ENCODE results near the gene RAB10. TPM values are rescaled to one million over a fixed set of nuclear protein-coding genes. Genes with fewer than 3 reads are reported as not detected.

RAB10 gene
- total and polyA plus RNA-seq, 9 of the 15 experiments (the other 6 are each of a cell fraction or from before 2014, with no cell fraction given), result 25.1 to 214 (median 157) TPM

DNA sequence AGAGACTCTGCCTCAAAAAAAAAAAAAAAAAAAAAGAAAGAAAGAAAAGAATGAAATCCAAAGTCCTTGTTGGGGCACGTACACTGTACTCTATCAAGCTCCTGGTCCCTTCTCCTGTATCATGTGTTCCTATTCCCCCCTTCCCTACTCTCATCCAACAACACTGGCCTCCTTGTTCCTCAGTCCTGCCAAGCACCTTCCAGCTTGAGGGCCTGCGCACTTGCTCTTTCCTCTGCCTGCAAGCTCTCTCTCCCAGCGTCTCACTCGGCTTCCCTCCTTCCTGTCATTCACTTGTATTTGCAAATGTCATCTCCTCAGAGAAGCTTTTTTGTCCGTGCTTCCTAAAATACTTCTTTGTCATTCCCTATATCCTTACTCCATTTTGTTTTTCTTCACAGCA, 40.8 kb upstream of the RAB10 start:
- H3K4me3 ChIP-seq, result no peak overlapping the region
- in situ Hi-C loops (cut with MboI), result loop anchor here (5.0 kb wide), 1 partner anchor 154 kb away; no protein-coding TSS in a partner anchor
- H3K79me2 ChIP-seq (ENCODE audit: control insufficient read depth, insufficient read depth, low read length), result no peaks in the 10 kb centered on the region
- H3K9ac ChIP-seq (ENCODE audit: insufficient read depth in 1 of 2, low read depth in 2 of 2, low read length in 2 of 2), result no peak overlapping the region; a peak in 1 of 4 replicates
- ChIA-PET CTCF (ENCODE audit: low intra/inter-chr PET ratio) (interaction anchor here (3.3 kb wide), 1 partner anchor 151 kb away, joined by 44 read pairs; no protein-coding TSS in a partner anchor), POLR2A (interaction anchor here (0.6 kb wide), 1 partner anchor 643 kb away, joined by 3 read pairs; no protein-coding TSS in a partner anchor)
- BruUV-seq (replicated peaks), result no TSS peak
- intact Hi-C loops (cut with micrococcal nuclease), result loop anchor here (5.0 kb wide), 2 partner anchors 39 to 64 kb away; partner anchors contain the start of gene RAB10
- H3K36me3 ChIP-seq (ENCODE audit: control insufficient read depth, insufficient read depth, low read length), result no peaks in the 10 kb centered on the region
- H3K9me1 ChIP-seq (ENCODE audit: control insufficient read depth, insufficient read depth, low read length), result no peaks in the 10 kb centered on the region
- H3K27ac ChIP-seq (ENCODE audit: extremely low read depth, low read depth, low read length), result no peak overlapping the region
- ATAC-seq, result no peak
- no peaks in the 10 kb centered on the region for H4K20me1 ChIP-seq (replicated peaks; ENCODE audit: control insufficient read depth, insufficient read depth, low read length)
- no peak for FAIRE-seq
- H3K27me3 ChIP-seq (ENCODE audit: control insufficient read depth in 2 of 2, insufficient read depth in 2 of 2, low read length in 2 of 2), result no peaks in the 10 kb centered on the region
- peaks cover 0 to 8% of the 10 kb centered on the region in 2 experiments; a peak in 4 of 5 replicates for H3K4me1 ChIP-seq (replicated peaks in 1 of 2; ENCODE audit: control insufficient read depth in 2 of 2, insufficient read depth in 2 of 2, low read length in 2 of 2)
- no peak for DNase-seq (ENCODE audit: extremely low read depth in 1 of 4, low spot score in 3 of 4)
- H3K4me2 ChIP-seq (ENCODE audit: insufficient read depth, low read length), result no peak overlapping the region
- no peak for TF ChIP-seq FOS (IDR thresholded peaks at IDR 0.05; ENCODE audit: extremely low read depth, insufficient read length)
- TF ChIP-seq NR3C1 (CRISPR knock-in tag; IDR thresholded peaks at IDR 0.05), result no peak
- TF ChIP-seq, protein P1, sequence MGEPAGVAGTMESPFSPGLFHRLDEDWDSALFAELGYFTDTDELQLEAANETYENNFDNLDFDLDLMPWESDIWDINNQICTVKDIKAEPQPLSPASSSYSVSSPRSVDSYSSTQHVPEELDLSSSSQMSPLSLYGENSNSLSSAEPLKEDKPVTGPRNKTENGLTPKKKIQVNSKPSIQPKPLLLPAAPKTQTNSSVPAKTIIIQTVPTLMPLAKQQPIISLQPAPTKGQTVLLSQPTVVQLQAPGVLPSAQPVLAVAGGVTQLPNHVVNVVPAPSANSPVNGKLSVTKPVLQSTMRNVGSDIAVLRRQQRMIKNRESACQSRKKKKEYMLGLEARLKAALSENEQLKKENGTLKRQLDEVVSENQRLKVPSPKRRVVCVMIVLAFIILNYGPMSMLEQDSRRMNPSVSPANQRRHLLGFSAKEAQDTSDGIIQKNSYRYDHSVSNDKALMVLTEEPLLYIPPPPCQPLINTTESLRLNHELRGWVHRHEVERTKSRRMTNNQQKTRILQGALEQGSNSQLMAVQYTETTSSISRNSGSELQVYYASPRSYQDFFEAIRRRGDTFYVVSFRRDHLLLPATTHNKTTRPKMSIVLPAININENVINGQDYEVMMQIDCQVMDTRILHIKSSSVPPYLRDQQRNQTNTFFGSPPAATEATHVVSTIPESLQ (CRISPR knock-in tag; IDR thresholded peaks at IDR 0.05), result no peak
- TF ChIP-seq FOXK1 (CRISPR knock-in tag; IDR thresholded peaks at IDR 0.05; ENCODE audit: borderline replicate concordance), result no peak
- TF ChIP-seq MXI1 (IDR thresholded peaks at IDR 0.05; ENCODE audit: low read depth, low read length), result no peak
- TF ChIP-seq SUPT5H (IDR thresholded peaks at IDR 0.05), result no peak
- TF ChIP-seq ZNF589 (CRISPR knock-in tag; IDR thresholded peaks at IDR 0.05; ENCODE audit: low read depth), result no peak
- TF ChIP-seq SMAD2 (IDR thresholded peaks at IDR 0.05; ENCODE audit: low read depth, low read length), result no peak
- no peak for TF ChIP-seq EHMT2 (IDR thresholded peaks at IDR 0.05)
- no peak for TF ChIP-seq ASH1L (IDR thresholded peaks at IDR 0.05; ENCODE audit: borderline replicate concordance, low read depth, partially characterized antibody)
- TF ChIP-seq MTA3 (IDR thresholded peaks at IDR 0.05; ENCODE audit: borderline replicate concordance), result no peak
- no peak overlapping the region for H2AFZ ChIP-seq (ENCODE audit: low read depth, low read length)
- 59% methylated on average over 4 of the region's 5 CpGs for WGBS (ENCODE audit: insufficient coverage, low coverage, missing lambda C conversion rate)
- H3K9me3 ChIP-seq (replicated peaks; ENCODE audit: control insufficient read depth, insufficient read depth, low read depth, low read length), result no peaks in the 10 kb centered on the region
